SKM-1 (cell line): ENCODE measurements around the gene TMEM131.
"Not testable (repeated sequence)": the region's sequence is repeated elsewhere in the genome, so short reads cannot be mapped to it uniquely, and the experiment has no call there.

Experiments
- DNase-seq: peaks from one replicate; lab custom pipeline; 2025; ENCODE audit not compliant: unreplicated experiment; lab: John Stamatoyannopoulos, UW

TMEM131 gene

GRCh38 chr2:98022067-98022466 is 26.3 kb upstream of the TMEM131 start:
- not testable (repeated sequence) for DNase-seq

- no peak for DNase-seq
Measured at GRCh38 chr2:98020992-98021713, 25.4 kb upstream of the TMEM131 start.

DNA sequence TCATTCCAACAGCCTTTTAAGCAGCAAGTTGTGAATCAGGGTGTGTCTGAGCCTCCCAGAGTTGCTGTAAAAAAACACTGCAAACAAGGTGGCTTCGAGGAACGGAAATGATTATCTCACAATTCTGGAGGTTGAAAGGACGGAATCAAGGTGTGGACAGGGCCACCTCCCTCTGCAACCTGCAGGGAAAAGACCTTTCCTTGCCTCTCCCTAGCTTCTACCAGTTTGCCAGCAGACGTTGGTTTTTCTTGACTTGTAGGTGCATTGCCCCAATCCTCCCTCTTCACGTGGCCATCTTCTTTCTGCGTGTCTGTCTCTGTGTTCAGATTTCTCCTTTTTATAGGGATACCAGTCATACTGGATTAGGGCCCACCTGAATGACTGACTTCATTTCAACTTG is 24.8 kb upstream of the TMEM131 start:
- DNase-seq, result no peak

- no peak for DNase-seq
Measured at GRCh38 chr2:98016908-98017670, 21.3 kb upstream of the TMEM131 start.

DNA sequence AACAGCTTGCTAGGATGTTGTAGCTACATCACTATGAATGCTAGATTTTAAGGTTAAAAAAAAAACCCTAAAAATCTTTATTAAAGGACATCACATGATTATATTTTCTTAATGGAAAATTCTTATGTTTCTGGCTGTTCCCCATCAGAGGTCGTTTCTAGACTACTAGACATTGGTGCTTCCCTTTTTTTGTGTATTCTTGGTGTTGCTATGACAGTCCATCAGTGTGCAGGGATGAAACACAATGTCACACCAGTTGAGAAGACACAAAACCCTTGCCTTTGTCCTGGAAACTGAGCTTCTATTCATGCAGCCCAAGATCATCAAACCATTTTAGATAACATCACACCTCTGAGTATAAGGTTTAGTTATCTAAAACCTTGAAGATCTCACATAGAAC is 19.9 kb upstream of the TMEM131 start:
- DNase-seq, result no peak

- DNase-seq, result no peak
Measured at GRCh38 chr2:98014379-98014778, 18.6 kb upstream of the TMEM131 start.

GRCh38 chr2:98013407-98014042 is 17.8 kb upstream of the TMEM131 start:
- no peak for DNase-seq

GRCh38 chr2:98012561-98012991 is 16.8 kb upstream of the TMEM131 start:
- peak; percentile 83 for DNase-seq

DNA sequence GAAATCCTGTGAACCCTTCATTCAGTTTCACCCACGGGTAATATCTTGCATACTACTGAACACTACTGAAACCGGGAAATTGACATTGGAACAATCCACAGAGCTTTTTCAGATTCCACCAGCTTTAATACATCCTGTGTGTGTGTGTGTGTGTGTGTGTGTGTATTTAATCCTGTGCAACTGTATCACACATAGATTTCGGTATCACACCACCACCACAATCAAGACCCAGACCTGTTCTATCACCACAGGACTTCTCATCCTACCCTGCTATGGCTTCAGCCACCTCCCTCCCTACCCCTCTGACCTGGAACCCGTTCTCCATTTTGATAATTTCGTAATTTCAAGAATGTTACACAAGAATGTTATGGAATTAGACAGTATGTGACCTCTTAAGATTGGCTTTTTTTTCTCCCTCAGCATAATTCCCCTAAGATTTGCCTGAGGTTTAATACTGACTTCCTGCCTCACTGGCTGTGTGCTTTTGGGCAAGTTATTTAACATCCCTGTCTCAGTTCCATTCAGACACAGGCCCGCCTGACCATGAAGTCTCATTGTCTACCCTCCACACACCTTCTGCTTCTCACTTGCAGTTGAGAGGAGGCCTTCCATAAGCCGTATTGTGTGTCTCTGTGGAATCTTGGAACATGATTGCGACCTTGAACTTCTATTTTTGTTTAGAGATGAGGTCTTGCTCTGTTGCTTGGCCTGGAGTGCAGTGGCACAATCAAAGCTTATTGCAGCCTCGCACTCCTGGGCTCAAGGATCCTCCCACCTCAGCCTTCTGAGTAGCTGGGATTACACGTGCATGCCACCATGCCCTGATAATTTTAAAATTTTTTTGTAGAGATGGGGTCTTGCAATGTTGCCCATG is 14.4 kb upstream of the TMEM131 start:
- no peak for DNase-seq

GRCh38 chr2:98008415-98008814 is 12.7 kb upstream of the TMEM131 start:
- no peak for DNase-seq

- DNase-seq, result no peak
Measured at GRCh38 chr2:98006378-98006777, 10.6 kb upstream of the TMEM131 start.

DNA sequence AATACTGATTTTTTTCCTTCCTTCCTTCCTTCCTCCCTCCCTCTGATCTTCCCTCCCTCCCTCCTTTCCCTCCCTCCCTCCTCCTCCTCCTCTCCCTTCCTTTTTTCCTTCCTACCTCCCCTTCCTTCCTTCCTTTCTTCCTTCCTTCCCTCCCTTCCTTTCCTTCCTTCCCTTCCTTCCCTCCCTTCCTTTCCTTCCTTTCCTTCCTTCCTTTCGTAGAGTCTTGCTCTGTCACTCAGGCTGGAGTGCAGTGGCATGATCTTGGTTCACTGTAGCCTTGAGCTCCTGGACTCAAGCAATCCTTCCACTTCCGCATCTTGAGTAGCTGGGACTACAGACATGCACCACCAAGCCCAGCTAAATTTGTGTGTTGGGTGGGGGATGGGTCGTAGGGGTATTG is 8.9 kb upstream of the TMEM131 start:
- DNase-seq, result no peak

DNA sequence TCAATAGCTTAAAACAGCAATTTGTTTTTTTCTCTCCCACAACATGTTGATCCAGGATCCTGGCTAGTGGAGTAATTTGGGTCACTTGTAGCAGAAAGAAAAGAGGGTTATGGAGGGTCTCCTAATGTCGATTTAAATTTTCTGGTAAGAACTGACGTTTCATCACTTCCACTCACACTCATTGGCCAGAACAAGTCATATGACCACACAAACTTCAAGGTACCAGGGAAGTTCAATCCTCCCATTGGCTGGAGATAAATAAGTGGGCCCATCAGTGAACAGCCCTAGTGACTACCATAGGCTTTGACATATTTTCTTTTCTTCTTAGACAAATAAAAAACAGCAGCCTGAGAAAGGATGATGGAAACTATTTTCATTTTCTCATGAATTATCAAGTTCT is 8.3 kb upstream of the TMEM131 start:
- DNase-seq, result no peak

GRCh38 chr2:97999536-97999935 is 3.8 kb upstream of the TMEM131 start:
- DNase-seq, result no peak

DNA sequence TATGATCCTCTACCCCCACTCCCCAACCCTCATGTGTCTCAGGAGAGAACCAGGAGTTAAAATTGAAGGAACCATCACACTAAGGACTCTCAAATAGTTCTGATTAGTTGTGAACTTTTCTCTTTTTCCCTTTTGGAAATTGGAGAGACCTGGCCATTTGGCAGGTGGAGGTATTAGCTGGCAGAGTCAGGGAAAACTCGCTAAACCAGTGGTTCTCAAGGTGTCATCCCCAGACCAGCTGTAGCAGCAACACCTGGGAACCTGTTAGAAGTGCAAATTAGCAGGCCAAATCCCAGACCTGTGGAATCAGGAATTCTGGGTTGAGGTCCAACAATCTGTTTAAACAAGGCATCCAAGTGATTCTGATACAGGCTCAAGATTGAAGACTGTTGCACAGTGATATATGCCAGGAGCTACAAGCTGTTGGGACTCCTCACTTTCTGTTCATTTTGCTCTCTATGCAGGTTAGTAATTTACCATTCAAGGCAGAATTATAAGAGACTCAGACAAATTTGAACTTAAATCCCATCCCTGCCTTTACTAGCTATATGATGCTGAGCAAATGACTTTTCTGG is 2.8 kb upstream of the TMEM131 start:
- no peak for DNase-seq

- no peak for DNase-seq
Measured at GRCh38 chr2:97997784-97998392, 2.1 kb upstream of the TMEM131 start.

DNA sequence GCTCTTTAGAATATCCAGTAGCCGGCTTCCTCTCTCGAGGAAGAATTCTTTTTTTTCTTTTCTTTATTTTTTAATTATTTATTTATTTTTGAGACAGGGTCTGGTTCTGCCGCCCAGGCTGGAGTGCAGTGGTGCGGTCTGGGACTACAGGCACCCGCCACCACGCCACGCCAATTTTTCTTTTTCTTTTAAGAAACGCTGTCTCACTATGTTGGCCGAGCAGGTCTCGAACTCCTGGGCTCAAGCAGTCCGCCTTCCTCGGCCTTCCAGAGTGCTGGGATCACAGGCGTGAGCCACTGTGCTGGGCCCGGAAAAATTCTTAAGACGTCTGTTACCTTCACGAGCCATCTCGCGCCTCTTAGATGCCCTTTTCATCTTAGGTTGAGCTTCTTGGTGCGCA is 931 bp upstream of the TMEM131 start:
- DNase-seq, result no peak

DNA sequence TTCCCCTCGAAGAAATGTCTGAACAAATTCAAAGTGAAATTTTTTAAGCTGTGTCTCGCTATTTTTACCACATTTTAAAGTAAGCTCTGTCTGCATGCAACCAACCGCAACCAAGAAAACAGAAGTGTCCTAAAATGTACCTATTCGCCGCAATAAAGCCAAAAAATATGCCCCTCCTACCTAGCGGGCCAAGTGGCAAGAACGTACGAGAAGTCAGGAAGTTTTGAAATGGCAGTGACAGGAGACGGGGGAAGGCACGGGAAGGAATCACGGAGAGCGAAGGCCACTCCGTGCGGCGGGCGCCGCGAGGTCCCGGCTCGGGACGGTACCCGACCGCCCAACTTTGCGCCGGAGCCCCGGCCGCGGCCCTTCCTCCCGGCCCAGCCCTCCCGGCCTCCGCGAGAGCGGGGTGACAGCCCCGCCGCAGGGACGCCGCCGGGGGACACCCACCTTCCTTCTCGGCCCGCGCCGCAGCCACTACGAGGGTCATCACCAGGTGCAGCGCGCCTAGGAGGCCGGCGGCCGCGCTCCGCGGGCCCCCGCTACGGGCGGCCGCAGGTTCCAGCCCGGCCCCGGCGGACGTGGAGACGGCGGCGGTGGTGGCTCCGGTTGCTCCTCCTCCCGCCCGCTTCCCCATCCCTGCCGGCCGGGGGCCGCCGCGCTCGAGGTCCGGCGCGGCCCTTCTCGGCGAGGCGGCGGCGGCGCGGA is 568 bp downstream of the TMEM131 start:
- DNase-seq, result peak; percentile 58

GRCh38 chr2:97994476-97994875 is 1.3 kb downstream of the TMEM131 start:
- no peak for DNase-seq

DNA sequence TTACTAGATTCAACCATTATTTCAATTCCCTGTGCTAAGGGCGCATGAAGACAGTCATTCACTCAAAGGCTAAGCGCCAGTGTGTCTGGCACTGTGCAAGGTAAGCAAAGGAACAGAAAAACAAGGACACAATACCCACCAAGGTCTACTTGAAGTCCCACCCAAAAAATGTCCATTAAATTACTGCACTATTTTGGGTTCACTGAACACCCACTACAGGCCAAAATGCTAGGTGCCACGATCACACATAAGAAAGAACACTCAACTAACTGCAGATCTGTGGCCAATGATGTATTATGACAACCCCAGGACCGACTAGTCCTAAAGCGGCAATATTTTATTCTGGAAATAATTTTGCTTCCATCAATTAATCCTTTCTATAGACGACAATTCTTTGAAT is 1.8 kb downstream of the TMEM131 start:
- DNase-seq, result no peak
